GM10266 (cell line): ENCODE results near the gene OPCML.

Experiments used
- DNase-seq: peaks from one replicate; pipeline ENCODE4 v3.0.0; 2012; ENCODE audit errors: extremely low spot score
- CTCF ChIP-seq: IDR thresholded peaks from 2 replicates; pipeline ENCODE4 v1.5.1; 2012; ENCODE audit warnings: mild to moderate bottlenecking, low read depth; ENCODE audit not compliant: control insufficient read depth, insufficient read depth; ENCODE audit errors: missing control alignments

OPCML gene

DNA sequence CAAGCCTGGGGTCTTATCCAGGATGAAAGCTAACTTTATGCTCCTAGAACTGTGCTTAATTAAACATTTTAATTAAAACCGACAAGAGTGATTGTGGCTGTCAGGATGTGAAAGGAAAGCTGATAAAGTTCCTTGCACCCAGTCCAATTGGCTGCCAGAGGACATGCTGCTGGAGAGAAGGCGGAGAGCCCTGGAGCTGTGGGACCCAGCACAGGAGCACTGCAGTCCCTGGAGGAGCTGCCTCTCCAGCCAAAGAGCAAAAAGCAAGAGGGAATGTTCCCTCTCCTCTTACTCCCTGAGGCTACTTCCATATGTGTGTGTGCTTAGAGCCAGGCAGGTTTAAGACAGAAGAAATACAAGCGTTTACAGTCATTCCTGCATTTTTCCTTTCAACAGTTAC is 118.6 kb downstream of the OPCML start:
- no peak for DNase-seq
- TF ChIP-seq CTCF: no peak

GRCh38 chr11:133409799-133410198 is 122.5 kb downstream of the OPCML start:
- TF ChIP-seq CTCF: no peak
- no peak for DNase-seq

DNA sequence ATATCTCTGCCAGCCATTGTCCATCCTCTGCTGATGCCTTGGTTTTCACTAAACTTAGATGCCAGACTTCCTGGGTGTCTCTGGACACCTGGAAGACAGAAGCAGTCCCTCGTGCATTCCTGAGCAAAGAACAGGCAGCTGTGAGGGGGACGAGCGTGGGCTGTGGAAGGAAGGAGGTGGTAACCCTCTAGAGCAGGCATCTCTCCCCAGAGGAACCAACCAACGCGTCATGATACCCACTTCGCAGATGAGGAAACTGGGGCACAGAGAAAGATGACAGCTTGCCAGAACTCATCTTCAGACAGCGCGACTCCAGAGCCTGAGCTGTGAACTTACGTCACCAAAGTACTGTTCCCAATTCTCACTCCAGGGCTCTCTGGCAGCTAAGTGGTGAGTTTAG is 123.4 kb downstream of the OPCML start:
- no peak for DNase-seq
- no peak for TF ChIP-seq CTCF

- DNase-seq: no peak
- no peak for TF ChIP-seq CTCF
These were observed 123.9 kb downstream of the OPCML start for GRCh38 chr11:133408402-133408801.

- no peak for DNase-seq
- TF ChIP-seq CTCF: no peak
These were observed 125.8 kb downstream of the OPCML start for GRCh38 chr11:133406489-133406888.

GRCh38 chr11:133403900-133404299 is 128.4 kb downstream of the OPCML start:
- peak; percentile 16 for TF ChIP-seq CTCF
- DNase-seq: no peak

- DNase-seq: no peak
- TF ChIP-seq CTCF: no peak
These were observed 129.8 kb downstream of the OPCML start for GRCh38 chr11:133402551-133402950.
